Osteoblast (primary cell): ENCODE measurements around the gene HSPB6. TPM values are rescaled to one million over a fixed set of nuclear protein-coding genes. Genes with fewer than 3 reads are reported as not detected.

ENCODE experiments used
- DNase-seq: peaks from one replicate; pipeline ENCODE4 v3.0.0; 2011; ENCODE audit warnings: low spot score, mixed read lengths; ENCODE audit not compliant: insufficient read length; ENCODE audit errors: missing footprints
- H2AFZ ChIP-seq: 2 replicates; pipeline ENCODE4 v1.6.0; 2011; ENCODE audit warnings: mild to moderate bottlenecking, low read length
- H3K27ac ChIP-seq: 2 replicates; pipeline ENCODE4 v1.5.1; 2011; ENCODE audit warnings: mild to moderate bottlenecking, low read depth, low read length, moderate library complexity
- H3K27me3 ChIP-seq: 2 replicates; pipeline ENCODE4 v1.6.0; 2012; ENCODE audit warnings: mild to moderate bottlenecking, control low read depth, inconsistent platforms, low read length, moderate library complexity; ENCODE audit not compliant: insufficient read depth
- H3K36me3 ChIP-seq: 2 replicates; pipeline ENCODE4 v1.5.1; 2011; ENCODE audit warnings: mild to moderate bottlenecking, low read length, control low read depth, moderate library complexity; ENCODE audit not compliant: insufficient read depth
- H3K4me1 ChIP-seq: 2 replicates; pipeline ENCODE4 v1.5.1; 2011; ENCODE audit warnings: mild to moderate bottlenecking, low read length, control low read depth, moderate library complexity; ENCODE audit not compliant: insufficient read depth
- H3K4me2 ChIP-seq: 2 replicates; pipeline ENCODE4 v1.6.0; 2011; ENCODE audit warnings: mild to moderate bottlenecking, low read length; ENCODE audit not compliant: insufficient read depth
- H3K4me3 ChIP-seq: fragments of 200-600 bp; sonication (generic); 3 replicates; pipeline ENCODE4 v1.5.1; 2012; ENCODE audit warnings: mild to moderate bottlenecking, low read length, inconsistent platforms; ENCODE audit not compliant: insufficient read depth
- H3K79me2 ChIP-seq: 2 replicates; pipeline ENCODE4 v1.6.0; 2012; ENCODE audit warnings: mild to moderate bottlenecking, low read length, control low read depth, inconsistent platforms; ENCODE audit not compliant: insufficient read depth
- H3K9me3 ChIP-seq: 2 replicates; pipeline ENCODE4 v1.5.1; 2011; ENCODE audit warnings: low read depth, low read length, control low read depth
- H4K20me1 ChIP-seq: 2 replicates; pipeline ENCODE4 v1.6.0; 2012; ENCODE audit warnings: mild to moderate bottlenecking, low read length, control low read depth; ENCODE audit not compliant: insufficient read depth
- total RNA-seq: library from RNA; depleted of rRNA; stranded (reverse); fragments of >200 nt; gene quantifications from 2 replicates; pipeline ENCODE4 v1.2.3, GENCODE V29; 2012
- TF ChIP-seq, protein P1 (sequence below): IDR thresholded peaks from 2 replicates; pipeline ENCODE4 v1.5.1; 2011; ENCODE audit warnings: mild to moderate bottlenecking, low read depth, low read length, moderate library complexity; ENCODE audit errors: extremely low read depth

HSPB6 gene
- total RNA-seq, 1 donor, result 14.5 TPM

DNA sequence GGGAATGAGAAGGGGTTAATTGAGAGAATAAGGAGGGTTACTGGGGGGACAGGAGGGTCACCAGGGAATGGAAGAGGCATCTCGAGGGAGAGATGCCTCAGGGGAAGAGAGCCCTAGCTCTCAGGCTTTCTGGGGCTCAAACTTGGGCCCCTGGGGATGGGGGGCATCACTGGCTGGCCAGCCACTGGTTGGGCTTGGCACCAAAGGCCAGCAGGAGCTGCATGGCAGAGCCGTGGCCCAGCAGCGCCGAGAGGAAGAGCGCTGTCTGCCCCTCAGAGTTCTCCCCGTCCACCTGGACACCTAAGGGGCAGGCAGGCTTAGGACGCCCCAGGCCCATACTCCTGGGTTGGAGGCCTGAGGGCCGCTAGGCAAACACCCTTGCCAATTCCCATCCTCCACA, 36.1 kb upstream of the HSPB6 start:
- Histone ChIP-seq H3K4me1 (peaks cover 2% of the 10 kb centered on the region), H4K20me1 (no peaks in the 10 kb centered on the region), H3K4me3 (no peak overlapping the region), H2AFZ (no peak overlapping the region), H3K4me2 (no peak overlapping the region), H3K27me3 (peaks cover 28% of the 10 kb centered on the region), H3K36me3 (no peaks in the 10 kb centered on the region), H3K9me3 (no peaks in the 10 kb centered on the region), H3K79me2 (no peaks in the 10 kb centered on the region), H3K27ac (no peak overlapping the region)
- TF ChIP-seq, protein P1, sequence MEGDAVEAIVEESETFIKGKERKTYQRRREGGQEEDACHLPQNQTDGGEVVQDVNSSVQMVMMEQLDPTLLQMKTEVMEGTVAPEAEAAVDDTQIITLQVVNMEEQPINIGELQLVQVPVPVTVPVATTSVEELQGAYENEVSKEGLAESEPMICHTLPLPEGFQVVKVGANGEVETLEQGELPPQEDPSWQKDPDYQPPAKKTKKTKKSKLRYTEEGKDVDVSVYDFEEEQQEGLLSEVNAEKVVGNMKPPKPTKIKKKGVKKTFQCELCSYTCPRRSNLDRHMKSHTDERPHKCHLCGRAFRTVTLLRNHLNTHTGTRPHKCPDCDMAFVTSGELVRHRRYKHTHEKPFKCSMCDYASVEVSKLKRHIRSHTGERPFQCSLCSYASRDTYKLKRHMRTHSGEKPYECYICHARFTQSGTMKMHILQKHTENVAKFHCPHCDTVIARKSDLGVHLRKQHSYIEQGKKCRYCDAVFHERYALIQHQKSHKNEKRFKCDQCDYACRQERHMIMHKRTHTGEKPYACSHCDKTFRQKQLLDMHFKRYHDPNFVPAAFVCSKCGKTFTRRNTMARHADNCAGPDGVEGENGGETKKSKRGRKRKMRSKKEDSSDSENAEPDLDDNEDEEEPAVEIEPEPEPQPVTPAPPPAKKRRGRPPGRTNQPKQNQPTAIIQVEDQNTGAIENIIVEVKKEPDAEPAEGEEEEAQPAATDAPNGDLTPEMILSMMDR, result no peak
- no peak for DNase-seq

DNA sequence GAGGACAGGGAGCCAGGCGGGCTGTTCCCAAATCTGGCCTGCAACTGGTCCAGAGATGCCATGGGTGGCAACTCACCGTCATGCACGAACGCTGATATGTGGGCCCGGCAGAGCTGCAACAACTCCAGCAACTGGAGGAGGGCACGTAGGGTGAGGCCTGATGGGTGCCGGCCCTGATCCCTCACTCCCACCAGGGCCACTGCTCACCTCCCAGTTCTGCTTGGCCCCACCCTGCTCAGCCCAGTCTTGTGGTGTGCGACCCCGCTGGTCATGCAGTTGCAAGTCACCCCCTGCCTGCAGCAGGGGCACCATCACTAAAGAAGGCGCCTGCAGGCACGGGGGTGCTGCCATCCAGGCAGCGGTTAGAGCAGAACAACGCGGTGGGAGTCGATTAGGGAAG, 35.5 kb upstream of the HSPB6 start:
- no peak overlapping the region for H2AFZ ChIP-seq
- no peaks in the 10 kb centered on the region for H3K79me2 ChIP-seq
- H3K4me1 ChIP-seq, result peaks cover 2% of the 10 kb centered on the region
- H4K20me1 ChIP-seq, result no peaks in the 10 kb centered on the region
- peaks cover 24% of the 10 kb centered on the region for H3K27me3 ChIP-seq
- no peak overlapping the region for H3K27ac ChIP-seq
- TF ChIP-seq, protein P1, result no peak
- H3K36me3 ChIP-seq, result no peaks in the 10 kb centered on the region
- peak; percentile 71 for DNase-seq
- H3K9me3 ChIP-seq, result no peaks in the 10 kb centered on the region
- H3K4me2 ChIP-seq, result no peak overlapping the region
- H3K4me3 ChIP-seq, result no peak overlapping the region

DNA sequence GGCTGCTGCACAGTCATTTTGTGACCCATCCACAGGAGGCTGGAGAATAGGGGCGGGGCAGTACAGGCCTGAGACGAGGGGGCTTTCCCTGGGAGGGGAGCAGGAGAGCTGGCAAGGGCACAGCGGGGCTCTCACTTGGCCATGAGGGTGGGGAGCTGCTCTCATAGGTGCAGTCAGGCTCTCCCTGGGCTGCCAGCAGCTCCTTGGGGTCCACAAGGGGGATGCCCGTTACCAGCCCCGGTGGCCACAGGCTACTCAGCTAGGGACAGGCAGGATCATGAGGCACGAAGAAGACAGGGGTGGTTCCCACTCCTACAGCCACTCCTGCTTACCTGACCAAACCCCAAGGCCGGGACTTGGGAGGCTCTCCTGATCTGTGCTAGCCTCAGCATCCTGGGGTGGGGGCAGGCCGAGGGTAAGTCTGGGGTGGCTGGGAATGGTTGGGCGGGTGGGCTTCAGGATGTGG, 35.0 kb upstream of the HSPB6 start:
- Histone ChIP-seq H3K9me3 (no peaks in the 10 kb centered on the region), H3K4me1 (peaks cover 2% of the 10 kb centered on the region), H3K4me2 (no peak overlapping the region), H3K27me3 (peaks cover 20% of the 10 kb centered on the region), H3K27ac (no peak overlapping the region), H3K79me2 (no peaks in the 10 kb centered on the region), H3K36me3 (no peaks in the 10 kb centered on the region), H4K20me1 (no peaks in the 10 kb centered on the region), H3K4me3 (no peak overlapping the region), H2AFZ (no peak overlapping the region)
- peak; percentile 62 for DNase-seq
- TF ChIP-seq, protein P1, result no peak

DNA sequence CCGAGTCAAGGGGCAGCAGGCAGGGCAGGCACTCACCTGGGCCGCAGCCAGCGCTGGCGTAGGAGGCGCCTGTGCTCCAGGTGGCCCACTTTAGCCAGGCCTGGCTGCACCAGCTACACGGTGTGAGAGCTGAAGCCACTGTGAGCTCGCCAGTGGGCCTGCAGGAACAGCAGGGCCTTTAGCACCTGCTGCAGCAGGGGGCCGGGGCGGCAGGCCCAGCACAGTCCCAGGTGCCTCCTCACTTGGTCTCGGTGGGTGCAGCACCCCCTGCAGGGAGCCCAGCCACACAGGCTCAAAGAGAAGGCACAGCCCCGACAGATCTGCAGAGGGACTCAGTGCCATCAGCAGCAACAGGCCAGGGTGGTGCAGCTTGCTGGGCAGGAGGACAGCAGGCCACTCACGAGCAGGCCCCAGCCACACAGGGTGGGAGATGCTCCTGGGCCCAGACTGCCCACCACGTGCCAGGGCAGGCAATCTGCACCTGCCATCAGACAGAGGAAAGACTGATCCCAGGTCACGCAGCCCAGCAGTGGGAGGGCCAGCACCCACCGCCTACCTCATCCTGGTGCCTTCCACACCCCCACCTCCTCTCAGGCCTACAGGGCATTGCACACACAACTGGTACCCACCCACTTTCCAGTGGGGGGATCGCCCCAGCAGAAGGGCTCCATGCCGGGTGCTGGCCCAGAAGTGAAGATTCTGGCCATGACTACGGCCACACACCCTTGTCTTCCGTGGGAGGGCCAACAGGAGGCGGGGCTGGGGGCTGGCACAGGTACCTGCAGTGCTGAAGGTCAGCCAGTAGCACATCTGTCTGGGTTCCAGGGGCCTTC, 34.4 kb upstream of the HSPB6 start:
- no peaks in the 10 kb centered on the region for H3K36me3 ChIP-seq
- peak; percentile 84 for DNase-seq
- peaks cover 2% of the 10 kb centered on the region for H3K4me1 ChIP-seq
- H3K79me2 ChIP-seq, result no peaks in the 10 kb centered on the region
- H3K9me3 ChIP-seq, result no peaks in the 10 kb centered on the region
- no peak overlapping the region for H2AFZ ChIP-seq
- no peak overlapping the region for H3K4me3 ChIP-seq
- no peaks in the 10 kb centered on the region for H4K20me1 ChIP-seq
- TF ChIP-seq, protein P1, result no peak
- H3K27ac ChIP-seq, result no peak overlapping the region
- no peak overlapping the region for H3K4me2 ChIP-seq
- peaks cover 14% of the 10 kb centered on the region for H3K27me3 ChIP-seq
